Pancreas (tissue), 10 donors: ENCODE measurements around the gene GALNT9. TPM values are rescaled to one million over a fixed set of nuclear protein-coding genes. Genes with fewer than 3 reads are reported as not detected.

Experiments
- ATAC-seq, 4 donors: fragments of 200-7000 bp; cut with Tn5 transposase; one replicate each; pipeline versions ENCODE4 v1.8.0 to v1.9.1; 2020; ENCODE audit warnings: mild to moderate bottlenecking in 4 of 4, moderate library complexity in 4 of 4
- DNase-seq, 6 donors: peaks; one replicate each; pipeline ENCODE4 v3.0.0-alpha.2; 2020
- FAIRE-seq: peaks from 2 replicates; lab custom pipeline; 2012; peaks lifted over from hg19 to GRCh38; lab: Jason Lieb, UNC
- H3K27ac ChIP-seq, 4 donors: fragments of 200-600 bp; sonication (generic); 1 replicate in 3 of 4; 2 replicates in 1 of 4; pipeline versions ENCODE4 v1.5.0 to v1.8.0; 2020
- H3K27me3 ChIP-seq, 4 donors: fragments of 200-600 bp; one replicate each; pipeline ENCODE4 v1.8.0; 2021
- H3K36me3 ChIP-seq, 3 donors: fragments of 200-600 bp; sonication (generic) in 1 of 3; one replicate each; pipeline versions ENCODE4 v1.5.0 to v1.8.0; 2020 to 2021
- H3K4me1 ChIP-seq, 3 donors: fragments of 200-600 bp; one replicate each; pipeline ENCODE4 v1.8.0; 2021
- H3K4me3 ChIP-seq, 4 donors: fragments of 200-600 bp; sonication (generic) in 2 of 4; one replicate each; pipeline versions ENCODE4 v1.5.0 to v1.8.0; 2020 to 2021
- H3K9me3 ChIP-seq, 4 donors: fragments of 200-600 bp; one replicate each; pipeline ENCODE4 v1.8.0; 2021
- CTCF ChIP-seq, 4 donors: fragments of 200-600 bp; sonication (generic) in 3 of 4; IDR thresholded peaks; one replicate each; pipeline versions ENCODE4 v1.5.0 to v1.8.0; 2021; ENCODE audit warnings: antibody characterized with exemption in 4 of 4
- WGBS, 2 donors: extraction: QIAGEN DNeasy Blood & Tissue Kit; methylation state at CpG; one replicate each; pipeline ENCODE4 v1.1.7; 2013; 5-methylcytosine and 5-hydroxymethylcytosine counted together
- intact Hi-C, 3 donors: fragments of 100-400 bp; cut with DNase I; formaldehyde crosslinking; loops; one replicate each; pipeline versions ENCODE4 v1.11.1 to v1.14.2; 2022
- polyA plus RNA-seq, 2 donors: library from polyadenylated mRNA; stranded (reverse); fragments of 200-250 nt; gene quantifications; one replicate each; pipeline ENCODE4 v1.2.3, GENCODE V29; 2013
- total RNA-seq, 6 donors: library from RNA; stranded (reverse); fragmentation: NEBNext Ultra II Directional in 4 of 6; extraction: Animal tissue kit (Norgen Biotek cat#: 25700) in 4 of 6; gene quantifications; one replicate each; pipeline versions ENCODE4 v1.2.1 to v1.2.4, GENCODE V29; 2021 to 2023
- donor health status: healthy with polysubstance abuse.
- donor health status: DM: no; HTN: no; CAD: no; lungs with moderate emphysema.
- donor health status: DM: no; HTN: no; CAD: no.
- donor health status: control.
- donor health status: control.
- donor health status: Bipolar disorder and iron deficiency.
- donor health status: DM: yes; HTN: yes; CAD: no.
- donor health status: DM: no; HTN: no; CAD: no.
- donor health status: DM: no; HTN: no; CAD: no.
- donor health status: DM: yes; HTN: yes; CAD: no.

Gene GALNT9
- total and polyA plus RNA-seq, 8 donors: 0.09 to 0.46 (median 0.25) TPM; not detected in 5

- no peaks in the 10 kb centered on the region for H3K9me3 ChIP-seq
- peaks cover 0 to 7% (median 0%) of the 10 kb centered on the region in 4 donors for H3K27me3 ChIP-seq
- 66 to 81% methylated on average over 29 to 31 of the region's 31 CpGs for WGBS, 2 donors
- no peak overlapping the region for H3K4me3 ChIP-seq
- ATAC-seq (no peak), FAIRE-seq (no peak), DNase-seq (peak in 2 of 6 donors; percentile 23 to 78)
- no peak for TF ChIP-seq CTCF (IDR thresholded peaks at IDR 0.05)
- no peak overlapping the region for H3K27ac ChIP-seq
- no peaks in the 10 kb centered on the region for H3K4me1 ChIP-seq
- intact Hi-C loops: no loop called here
- no peaks in the 10 kb centered on the region for H3K36me3 ChIP-seq
These were observed 160.9 kb downstream of the GALNT9 start for GRCh38 chr12:132168311-132169031.

- WGBS, 2 donors: 61 to 66% methylated on average over 30 of the region's 30 CpGs
- Histone ChIP-seq H3K36me3 (no peaks in the 10 kb centered on the region), H3K4me1 (no peaks in the 10 kb centered on the region), H3K9me3 (no peaks in the 10 kb centered on the region), H3K27me3 (peaks cover 0 to 7% (median 0%) of the 10 kb centered on the region in 4 donors), H3K27ac (no peak overlapping the region), H3K4me3 (no peak overlapping the region)
- no peak for FAIRE-seq
- DNase-seq: peak in 1 of 6 donors; percentile 63
- TF ChIP-seq CTCF (IDR thresholded peaks at IDR 0.05): no peak
- intact Hi-C loops: no loop called here
- ATAC-seq: no peak
These were observed 161.6 kb downstream of the GALNT9 start for GRCh38 chr12:132167611-132168310.

- H3K36me3 ChIP-seq: no peaks in the 10 kb centered on the region
- ATAC-seq: no peak
- intact Hi-C loops: no loop called here
- H3K9me3 ChIP-seq: no peaks in the 10 kb centered on the region
- no peak overlapping the region for H3K27ac ChIP-seq
- peaks cover 0 to 7% (median 0%) of the 10 kb centered on the region in 4 donors for H3K27me3 ChIP-seq
- no peak for FAIRE-seq
- H3K4me3 ChIP-seq: no peak overlapping the region
- TF ChIP-seq CTCF (IDR thresholded peaks at IDR 0.05): no peak
- H3K4me1 ChIP-seq: no peaks in the 10 kb centered on the region
- 80 to 88% methylated on average over 10 of the region's 10 CpGs for WGBS, 2 donors
- peak in 1 of 6 donors; percentile 33 for DNase-seq
These were observed 162.4 kb downstream of the GALNT9 start for GRCh38 chr12:132166801-132167591.

GRCh38 chr12:132166093-132166492 lies 163.3 kb downstream of the GALNT9 start:
- TF ChIP-seq CTCF (IDR thresholded peaks at IDR 0.05): no peak
- H3K9me3 ChIP-seq: no peaks in the 10 kb centered on the region
- no peaks in the 10 kb centered on the region for H3K36me3 ChIP-seq
- DNase-seq (no peak), ATAC-seq (no peak), FAIRE-seq (no peak)
- 83 to 89% methylated on average over 2 of the region's 2 CpGs for WGBS, 2 donors
- no peaks in the 10 kb centered on the region for H3K4me1 ChIP-seq
- H3K27ac ChIP-seq: no peak overlapping the region
- H3K27me3 ChIP-seq: peaks cover 0 to 7% (median 0%) of the 10 kb centered on the region in 4 donors
- H3K4me3 ChIP-seq: no peak overlapping the region
- intact Hi-C loops: no loop called here
